Measurements from ENCODE around the gene ZFYVE16. TPM values are rescaled to one million over a fixed set of nuclear protein-coding genes. Genes with fewer than 3 reads are reported as not detected.

The ZFYVE16 gene
- total and polyA plus RNA-seq, 2 of the 13 experiments (the other 11 are each of a cell fraction or from before 2014, with no cell fraction given): 9.3 to 33.3 TPM

- peak; percentile 65; the same call in 1 of the 2 replicates for TF ChIP-seq POGK (CRISPR knock-in tag; conservative IDR thresholded peaks at IDR 0.05)
- TF ChIP-seq KDM5A (IDR thresholded peaks at IDR 0.05; ENCODE audit: borderline replicate concordance, low read length): peak; percentile 46; the same call in 1 of the 2 replicates
- no peak for TF ChIP-seq ZNF496 (CRISPR knock-in tag; IDR thresholded peaks at IDR 0.05; ENCODE audit: insufficient replicate concordance)
- TF ChIP-seq ZBTB33 (CRISPR knock-in tag; IDR thresholded peaks at IDR 0.05): peak; percentile 27; the same call in 1 of the 2 replicates
- TF ChIP-seq MED13 (CRISPR knock-in tag; IDR thresholded peaks at IDR 0.05): 0 out of 2 replicates have a peak, but pooled peaks have one; percentile 48
- TF ChIP-seq ZGPAT (CRISPR knock-in tag; IDR thresholded peaks at IDR 0.05): peak; percentile 89
- peak; percentile 12; the same call in 1 of the 2 replicates for TF ChIP-seq PHF20 (CRISPR knock-in tag; IDR thresholded peaks at IDR 0.05)
- no peak for TF ChIP-seq ZNF512 (CRISPR knock-in tag; IDR thresholded peaks at IDR 0.05)
- no peak for TF ChIP-seq RAD51 (IDR thresholded peaks at IDR 0.05; ENCODE audit: borderline replicate concordance)
- TF ChIP-seq ZSCAN30 (CRISPR knock-in tag; IDR thresholded peaks at IDR 0.05): 0 out of 2 replicates have a peak, but pooled peaks have one; percentile 36
- peak; percentile 82 for TF ChIP-seq RBFOX2 (IDR thresholded peaks at IDR 0.05; ENCODE audit: low read depth, low read length)
- TF ChIP-seq TAF15 (IDR thresholded peaks at IDR 0.05; ENCODE audit: low read depth, low read length, poor library complexity, severe bottlenecking): no peak
- peak; percentile 66; the same call in 1 of the 2 replicates for TF ChIP-seq ZNF614 (CRISPR knock-in tag; IDR thresholded peaks at IDR 0.05; ENCODE audit: borderline replicate concordance)
- TF ChIP-seq ZNF879 (CRISPR knock-in tag; IDR thresholded peaks at IDR 0.05): peak; percentile 75; the same call in 1 of the 2 replicates
- peak; percentile 55; the same call in 1 of the 2 replicates for TF ChIP-seq ZHX1 (CRISPR knock-in tag; IDR thresholded peaks at IDR 0.05; ENCODE audit: low read depth)
- TF ChIP-seq LCORL (IDR thresholded peaks at IDR 0.05): no peak
- peak; percentile 96 for TF ChIP-seq LCORL (CRISPR knock-in tag; IDR thresholded peaks at IDR 0.05)
- TF ChIP-seq KLF11 (CRISPR knock-in tag; IDR thresholded peaks at IDR 0.05): no peak
- TF ChIP-seq GZF1 (CRISPR knock-in tag; IDR thresholded peaks at IDR 0.05): no peak; the same call in 1 of the 2 replicates
Measured at GRCh38 chr5:80487829-80488721, 80.2 kb downstream of the ZFYVE16 start, which contains the start of gene FAM151B (continued).
